NCI-H460 (cell line): Measurements from ENCODE around the gene SPRR2A. TPM values are rescaled to one million over a fixed set of nuclear protein-coding genes. Genes with fewer than 3 reads are reported as not detected.
"Not testable (repeated sequence)": the region's sequence is repeated elsewhere in the genome, so short reads cannot be mapped to it uniquely, and the experiment has no call there.

ENCODE experiments used
- DNase-seq: peaks from one replicate; pipeline ENCODE4 v3.0.0-alpha.2; 2016; ENCODE audit warnings: low read depth; ENCODE audit errors: extremely low read depth
- small RNA-seq, 2 experiments: library from RNA; depleted of rRNA; stranded (forward); fragments of <200 nt; gene quantifications; one replicate each; pipeline ENCODE3, GENCODE V24; 2014
- total RNA-seq: library from RNA; depleted of rRNA; stranded (reverse); fragments of >200 nt; shearing (Covaris generic); gene quantifications from 2 replicates; pipeline ENCODE4 v1.2.3, GENCODE V29; 2014; rRNA removed

The SPRR2A gene
- total RNA-seq, 1 experiment from 2014 or later = not detected

DNA sequence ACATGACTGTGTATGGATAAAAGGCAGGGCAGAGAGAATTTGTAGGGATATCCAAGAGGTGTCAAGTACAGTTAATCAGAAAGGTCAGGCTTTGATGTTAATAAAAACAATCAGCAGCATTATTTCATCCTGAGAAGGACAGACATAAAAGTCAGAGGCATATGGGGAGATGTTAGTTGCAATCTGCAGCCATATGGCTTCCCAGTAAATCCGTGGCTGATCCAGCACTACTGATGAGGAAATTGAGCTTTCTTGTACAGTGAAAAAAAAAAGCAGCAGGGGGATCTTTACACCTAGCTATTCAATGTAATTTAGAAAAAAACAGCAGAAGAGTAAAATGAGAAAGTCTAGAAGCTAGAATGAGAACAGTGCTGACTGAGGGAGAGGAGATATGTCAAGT, 28.5 kb downstream of the SPRR2A start:
- DNase-seq = no peak

DNA sequence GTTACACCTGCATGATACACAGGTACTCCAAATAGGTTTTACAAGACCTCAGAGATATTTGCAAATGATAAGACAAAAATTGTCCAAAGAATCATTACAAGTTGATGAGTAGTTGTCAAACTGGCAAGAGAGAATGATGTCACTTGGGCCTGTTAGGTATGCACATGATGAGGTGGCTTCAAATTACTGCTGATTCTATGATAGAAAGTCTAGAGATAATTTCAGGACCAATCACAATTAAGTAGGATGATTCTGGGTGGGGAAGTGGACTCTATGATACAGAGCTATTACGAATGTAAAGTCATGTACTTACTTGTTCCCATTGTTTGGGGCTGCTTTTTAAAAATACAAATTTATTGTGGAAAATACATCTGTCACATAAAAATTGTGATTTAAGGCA, 31.5 kb downstream of the SPRR2A start:
- no peak for DNase-seq

DNA sequence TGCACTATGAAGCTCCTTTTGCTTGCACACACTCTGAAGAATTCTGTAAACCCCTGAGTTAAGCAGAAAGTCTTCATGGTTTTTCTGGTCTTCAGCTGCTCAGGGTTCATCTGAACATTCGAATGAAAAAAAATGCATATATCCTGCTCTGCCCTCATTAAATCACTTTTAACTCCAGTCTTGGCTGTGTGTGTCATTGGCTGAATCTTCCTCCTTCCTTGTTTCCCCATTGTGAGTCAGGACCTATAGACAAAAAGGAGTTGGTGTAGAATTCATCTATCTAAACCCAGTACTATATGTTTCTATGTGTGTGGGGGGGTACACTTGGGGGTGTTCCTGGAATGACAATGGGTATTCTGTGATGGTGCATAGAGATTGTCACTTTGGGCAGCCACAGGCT, 32.9 kb downstream of the SPRR2A start:
- no peak for DNase-seq

DNA sequence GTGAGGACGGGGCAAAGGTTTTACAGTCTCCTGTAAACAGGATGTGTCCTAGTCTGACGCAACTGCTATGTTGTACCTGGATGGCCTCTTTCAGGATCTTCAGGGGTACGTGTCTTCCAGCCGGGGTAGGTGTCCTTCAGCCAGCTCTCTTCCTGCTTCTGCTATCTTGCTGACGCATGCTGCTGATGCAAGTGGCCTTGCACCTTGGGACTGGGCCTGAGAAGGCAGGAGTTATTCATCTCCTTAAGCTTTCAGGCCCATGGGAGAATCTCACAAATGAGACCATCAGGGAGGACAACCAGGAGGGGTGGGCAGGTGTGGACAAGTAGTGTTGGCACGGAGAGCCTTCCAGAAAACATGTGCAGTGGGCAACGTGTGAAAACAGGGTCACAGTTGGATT, 34.2 kb downstream of the SPRR2A start:
- DNase-seq = no peak

DNA sequence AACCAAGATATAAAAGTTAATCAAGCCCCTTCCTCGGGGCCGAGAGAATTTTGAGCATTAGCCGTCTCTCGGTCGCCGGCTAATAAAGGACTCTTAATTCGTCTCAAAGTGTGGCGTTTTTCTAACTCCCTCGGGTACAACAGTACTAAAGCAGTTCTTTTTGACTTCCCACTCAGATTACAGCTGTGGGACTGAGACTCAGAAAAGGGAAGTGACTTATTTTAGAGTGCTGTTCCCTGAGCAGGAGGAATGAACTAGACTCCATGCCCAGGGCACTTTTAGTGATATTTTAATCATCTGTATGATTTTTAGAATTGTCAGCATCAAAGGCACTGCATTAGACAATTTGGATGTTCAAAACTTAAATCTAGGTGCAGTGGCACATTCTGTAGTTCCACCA, 35.0 kb downstream of the SPRR2A start:
- not testable (repeated sequence) for DNase-seq

DNA sequence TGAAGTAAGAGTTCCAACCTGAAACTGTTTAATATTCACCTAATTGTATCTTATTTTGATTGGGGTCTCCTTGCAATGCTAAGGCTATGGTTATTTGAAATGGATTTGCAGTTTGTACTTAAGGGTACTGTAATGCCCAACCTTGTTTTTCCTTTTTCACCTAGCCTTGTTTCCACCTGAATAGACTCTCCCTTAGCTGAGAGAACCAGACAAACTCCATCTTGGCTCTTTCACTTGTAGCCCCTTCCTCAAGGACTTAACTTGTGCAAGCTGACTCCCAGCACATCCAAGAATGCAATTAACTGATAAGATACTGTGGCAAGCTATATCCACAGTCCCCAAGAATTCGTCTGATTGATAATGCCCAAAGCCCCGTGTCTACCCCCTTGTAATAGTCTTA, 35.5 kb downstream of the SPRR2A start:
- DNase-seq = not testable (repeated sequence)

DNA sequence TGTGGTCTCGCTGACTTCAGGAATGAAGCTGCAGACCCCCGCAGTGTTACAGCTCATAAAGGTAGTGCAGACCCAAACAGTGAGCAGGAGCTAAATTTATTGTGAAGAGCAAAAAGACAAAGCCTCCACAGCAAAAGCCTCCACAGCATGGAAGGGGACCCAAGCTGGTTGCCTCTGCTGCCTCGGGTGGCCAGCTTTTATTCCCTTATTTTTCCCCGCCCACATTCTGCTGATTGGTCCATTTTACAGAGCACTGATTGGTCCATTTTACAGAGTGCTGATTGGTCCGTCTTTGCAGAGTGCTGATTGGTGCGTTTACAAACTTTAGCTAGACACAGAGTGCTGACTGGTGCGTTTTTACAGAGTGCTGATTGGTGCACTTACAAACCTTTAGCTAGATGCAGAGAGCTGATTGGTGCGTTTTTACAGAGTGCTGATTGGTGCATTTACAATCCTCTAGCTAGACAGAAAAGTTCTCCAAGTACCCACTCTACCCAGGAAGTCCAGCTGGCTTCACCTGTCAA, 46.0 kb downstream of the SPRR2A start:
- DNase-seq = not testable (repeated sequence)

Small RNAs within 50 kb of the gene (small RNA-seq; reads per million reads assigned to genes)
- gene AL356867.1 (0 reads per million in 2 experiments), gene RF00322 (0 reads per million in 2 experiments)

Other genes starting within 250 kb of the SPRR2A start
- not detected in 2 replicates for gene LCE1B, start 245.5 kb downstream of the SPRR2A start, total RNA-seq
- not detected in 2 replicates for gene LCE1A, start 230.0 kb downstream of the SPRR2A start, total RNA-seq
- not detected in 2 replicates for gene LCE6A, start 214.7 kb downstream of the SPRR2A start, total RNA-seq
- gene LCE7A, start 197.5 kb downstream of the SPRR2A start, total RNA-seq = not detected in 2 replicates
- not detected in 2 replicates for gene SMCP, start 179.2 kb downstream of the SPRR2A start, total RNA-seq
- not detected in 2 replicates for gene IVL, start 149.0 kb downstream of the SPRR2A start, total RNA-seq
- gene SPRR5, start 110.3 kb downstream of the SPRR2A start, total RNA-seq = not detected in 2 replicates
- gene SPRR4, start 86.9 kb downstream of the SPRR2A start, total RNA-seq = not detected in 2 replicates
- not detected in 2 replicates for gene SPRR1A, start 73.4 kb downstream of the SPRR2A start, total RNA-seq
- not detected in 2 replicates for gene SPRR3, start 55.8 kb downstream of the SPRR2A start, total RNA-seq
- not detected in 2 replicates for gene SPRR1B, start 26.3 kb downstream of the SPRR2A start, total RNA-seq
- gene SPRR2D, start 16.4 kb downstream of the SPRR2A start, total RNA-seq = not detected in 2 replicates
- gene SPRR2B, start 14.1 kb upstream of the SPRR2A start, total RNA-seq = not detected in 2 replicates
- gene SPRR2E, start 37.0 kb upstream of the SPRR2A start, total RNA-seq = not detected in 2 replicates
- not detected in 2 replicates for gene SPRR2F, start 56.0 kb upstream of the SPRR2A start, total RNA-seq
- not detected in 2 replicates for gene SPRR2G, start 93.4 kb upstream of the SPRR2A start, total RNA-seq
- gene LELP1, start 145.9 kb upstream of the SPRR2A start, total RNA-seq = not detected in 2 replicates
- not detected in 2 replicates for gene PRR9, start 160.1 kb upstream of the SPRR2A start, total RNA-seq
- not detected in 2 replicates for gene LORICRIN, start 202.2 kb upstream of the SPRR2A start, total RNA-seq